Fibroblast of skin of right quadriceps (primary cell): Measurements from ENCODE around the gene NELL2.
"Not testable (repeated sequence)": the region's sequence is repeated elsewhere in the genome, so short reads cannot be mapped to it uniquely, and the experiment has no call there.

Source experiments
- DNase-seq: peaks from one replicate; pipeline ENCODE4 v3.0.0-alpha.2; 2013

The NELL2 gene

DNA sequence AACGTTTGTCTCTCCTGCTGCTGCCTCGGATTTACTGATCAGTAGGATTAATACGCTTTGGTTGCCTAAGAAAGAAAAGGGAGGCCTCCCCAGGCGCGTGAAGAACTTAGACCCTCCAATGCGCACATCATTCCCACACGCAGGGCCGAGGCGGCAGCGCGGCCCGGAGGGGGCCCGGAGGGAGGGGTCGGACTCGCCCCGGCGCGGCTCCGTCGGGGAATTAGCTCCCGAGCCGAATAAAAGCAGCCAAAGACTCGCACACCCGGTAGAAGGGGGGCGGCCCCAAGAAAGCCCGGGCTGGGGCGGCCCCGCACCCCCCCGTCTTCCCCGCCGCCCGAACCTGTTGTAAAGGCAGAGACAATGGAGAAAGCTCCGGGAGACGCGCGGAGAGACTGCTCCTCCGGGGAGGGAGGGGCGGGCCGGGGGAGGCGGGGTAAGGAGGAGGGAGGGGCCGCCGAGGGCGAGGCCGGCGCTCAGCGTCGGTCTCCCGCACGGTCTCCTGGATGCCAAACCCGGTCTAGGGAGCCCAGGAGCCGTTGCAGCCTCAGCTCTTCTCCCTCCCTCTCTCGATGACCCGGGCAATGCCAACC is at the start of gene NELL2:
TSS of gene NELL2 (minus strand) at position 362 of the 590 bp plus-strand sequence. CDS start 446 bp downstream, outside the sequence.
- peak; percentile 10 for DNase-seq

DNA sequence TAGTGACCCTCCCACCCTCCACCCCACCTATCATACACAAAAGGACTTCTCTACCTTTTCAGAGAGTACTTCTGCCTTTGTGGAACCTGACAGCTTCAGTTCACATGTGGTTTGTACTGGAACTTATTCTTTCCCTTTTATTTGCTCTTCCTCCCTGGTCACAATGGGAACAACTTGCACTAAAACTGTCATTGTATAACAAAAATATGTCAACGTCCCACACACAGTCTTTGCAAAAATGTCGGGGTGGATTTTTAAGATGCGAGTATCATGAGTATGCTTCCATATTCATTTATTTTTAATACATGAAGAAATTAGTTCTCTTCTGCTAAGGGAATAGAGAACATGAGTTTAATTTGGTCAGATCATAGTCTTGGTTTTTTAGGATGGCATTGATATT is 45.6 kb upstream of the NELL2 start:
- no peak for DNase-seq

DNA sequence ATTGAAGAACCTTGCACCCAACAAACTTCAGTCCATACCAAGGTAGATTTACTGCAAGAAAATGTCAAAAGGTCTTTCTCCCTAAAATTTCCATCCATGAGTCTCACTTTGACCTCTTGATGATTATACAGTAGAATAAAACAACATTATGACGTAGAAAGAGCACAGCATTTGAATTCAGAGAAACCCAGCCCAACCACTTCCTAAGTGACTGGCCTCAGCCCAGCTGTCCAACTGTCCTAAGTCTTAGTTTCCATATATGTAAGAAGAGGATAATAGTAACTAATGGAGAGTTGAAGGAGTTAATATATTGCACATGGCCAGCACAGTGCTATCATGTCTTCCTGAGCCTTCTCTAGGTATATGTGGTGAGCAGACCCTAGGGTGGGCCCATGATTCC is 41.0 kb upstream of the NELL2 start:
- DNase-seq = no peak

DNA sequence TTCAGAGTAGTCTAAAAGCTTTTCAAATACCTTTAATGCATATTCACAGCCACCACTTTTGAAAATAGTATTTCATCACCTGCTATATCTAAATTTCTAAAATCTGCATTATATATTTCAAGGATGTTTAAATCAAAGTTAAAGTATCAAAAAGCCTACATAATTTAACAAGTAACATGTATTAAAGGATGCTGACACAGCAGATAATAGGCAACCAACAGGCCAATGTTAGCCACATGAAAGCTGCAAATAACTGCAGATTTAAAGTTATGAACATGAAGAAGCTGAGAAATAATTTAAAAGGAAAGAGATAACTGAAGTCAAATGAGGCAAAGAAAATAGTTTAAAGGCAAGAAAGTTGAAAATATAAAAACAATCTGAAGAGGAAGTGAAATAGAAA is 39.8 kb upstream of the NELL2 start:
- DNase-seq = no peak

DNA sequence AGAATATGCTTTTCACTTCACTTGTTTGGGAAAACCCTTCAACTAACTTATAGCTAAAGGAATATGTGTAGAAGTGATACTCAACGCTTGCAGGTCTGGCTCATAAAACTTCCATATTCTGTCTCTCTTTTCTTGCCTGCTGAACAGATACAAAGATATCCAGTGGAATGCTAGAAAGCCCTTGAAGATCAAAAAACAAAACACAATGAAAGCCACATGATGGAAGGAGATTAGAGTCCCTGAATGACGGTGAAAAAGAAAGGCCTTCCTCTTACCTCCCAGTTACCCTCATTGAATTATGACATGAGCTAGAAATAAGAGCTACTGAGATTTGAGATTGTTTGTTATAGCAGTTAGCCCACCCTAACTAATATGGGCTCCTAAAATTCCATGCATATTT is 28.2 kb upstream of the NELL2 start:
- DNase-seq = no peak

DNA sequence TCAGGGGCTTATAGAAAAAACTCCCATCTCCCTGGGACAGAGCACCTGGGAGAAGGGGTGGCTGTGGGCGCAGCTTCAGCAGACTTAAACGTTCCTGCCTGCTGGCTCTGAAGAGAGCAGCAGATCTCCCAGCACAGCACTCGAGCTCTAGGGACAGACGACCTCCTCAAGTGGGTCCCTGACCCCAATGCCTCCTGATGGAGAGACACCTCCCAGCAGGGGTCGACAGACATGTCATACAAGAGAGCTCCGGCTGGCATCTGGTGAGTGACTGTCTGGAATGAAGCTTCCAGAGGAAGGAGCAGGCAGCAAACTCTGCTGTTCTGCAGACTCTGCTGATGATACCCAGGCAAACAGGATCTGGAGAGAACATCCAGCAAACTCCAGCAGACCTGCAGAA is 22.0 kb upstream of the NELL2 start:
- not testable (repeated sequence) for DNase-seq

DNA sequence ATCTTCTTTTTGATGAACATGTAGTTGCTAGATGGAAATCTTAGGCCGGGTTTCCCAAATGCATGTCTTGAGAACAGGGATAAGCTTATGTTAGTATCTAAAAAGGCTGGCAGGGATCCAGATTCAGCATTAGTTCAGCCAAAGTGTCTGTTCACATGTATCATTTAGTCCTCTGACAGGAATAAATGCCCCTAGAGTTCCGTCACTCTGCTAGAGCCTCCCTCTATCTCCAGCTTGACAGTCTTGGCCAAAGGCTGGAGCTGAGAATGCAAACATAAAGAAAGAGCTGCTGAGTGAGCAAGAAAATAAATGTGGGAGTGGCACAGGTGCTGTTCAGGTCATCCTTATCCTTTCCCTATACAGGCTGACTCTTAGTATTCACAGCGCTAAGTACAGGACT is 13.8 kb upstream of the NELL2 start:
- no peak for DNase-seq

DNA sequence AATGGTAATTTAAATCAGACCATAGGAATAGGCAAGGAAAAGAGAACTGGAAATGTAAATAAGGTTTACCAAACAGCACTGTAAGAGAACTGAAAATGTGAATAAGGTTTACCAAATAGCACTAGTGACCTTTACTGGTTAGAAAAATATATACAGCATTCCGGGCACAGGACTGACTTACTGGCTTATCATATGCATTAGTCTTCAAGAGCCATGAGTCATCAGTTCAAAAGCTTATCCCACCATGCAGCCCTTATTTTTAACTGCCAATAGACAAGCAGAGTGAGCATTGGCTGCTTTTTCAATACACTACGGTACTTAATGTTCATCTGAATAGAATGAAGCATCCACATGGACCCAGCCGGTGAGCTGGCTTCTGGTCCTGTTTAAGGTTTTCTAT is 13.0 kb upstream of the NELL2 start:
- DNase-seq = no peak

DNA sequence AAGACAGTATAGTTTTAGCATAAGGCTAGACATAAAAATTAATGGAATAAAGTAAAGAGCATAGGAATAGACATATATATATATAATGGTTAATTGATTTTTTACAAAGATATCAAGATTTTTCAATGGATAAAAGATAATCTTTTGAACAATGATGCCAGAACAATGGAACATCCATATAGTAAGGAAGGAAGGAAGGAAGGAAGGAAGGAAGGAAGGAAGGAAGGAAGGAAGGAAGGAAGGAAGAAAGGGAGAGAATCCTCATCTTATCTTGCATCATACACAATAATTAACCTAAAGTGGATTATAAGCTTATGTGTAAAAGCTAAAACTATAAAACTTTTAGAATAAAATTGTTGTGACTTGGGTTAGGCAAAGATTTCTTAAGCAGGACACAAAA is 9.8 kb upstream of the NELL2 start:
- DNase-seq = no peak

DNA sequence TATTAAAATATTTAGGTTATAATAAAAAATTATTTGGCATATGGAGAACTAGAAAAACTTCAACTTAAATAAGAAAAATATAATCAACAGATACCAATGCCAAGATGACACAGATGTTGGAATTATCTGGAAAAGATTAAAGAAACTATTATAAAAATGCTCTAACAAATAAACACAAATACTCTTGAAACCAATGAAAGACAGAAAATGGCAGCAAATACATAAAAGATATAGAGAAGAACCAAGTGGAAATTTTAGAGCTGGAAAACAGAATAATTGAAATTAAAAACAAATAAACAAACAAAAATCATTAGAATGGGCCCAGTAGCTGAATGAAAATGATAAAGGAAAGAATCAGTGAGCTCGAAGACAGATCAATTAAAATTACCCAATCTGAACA is 5.1 kb upstream of the NELL2 start:
- no peak for DNase-seq

DNA sequence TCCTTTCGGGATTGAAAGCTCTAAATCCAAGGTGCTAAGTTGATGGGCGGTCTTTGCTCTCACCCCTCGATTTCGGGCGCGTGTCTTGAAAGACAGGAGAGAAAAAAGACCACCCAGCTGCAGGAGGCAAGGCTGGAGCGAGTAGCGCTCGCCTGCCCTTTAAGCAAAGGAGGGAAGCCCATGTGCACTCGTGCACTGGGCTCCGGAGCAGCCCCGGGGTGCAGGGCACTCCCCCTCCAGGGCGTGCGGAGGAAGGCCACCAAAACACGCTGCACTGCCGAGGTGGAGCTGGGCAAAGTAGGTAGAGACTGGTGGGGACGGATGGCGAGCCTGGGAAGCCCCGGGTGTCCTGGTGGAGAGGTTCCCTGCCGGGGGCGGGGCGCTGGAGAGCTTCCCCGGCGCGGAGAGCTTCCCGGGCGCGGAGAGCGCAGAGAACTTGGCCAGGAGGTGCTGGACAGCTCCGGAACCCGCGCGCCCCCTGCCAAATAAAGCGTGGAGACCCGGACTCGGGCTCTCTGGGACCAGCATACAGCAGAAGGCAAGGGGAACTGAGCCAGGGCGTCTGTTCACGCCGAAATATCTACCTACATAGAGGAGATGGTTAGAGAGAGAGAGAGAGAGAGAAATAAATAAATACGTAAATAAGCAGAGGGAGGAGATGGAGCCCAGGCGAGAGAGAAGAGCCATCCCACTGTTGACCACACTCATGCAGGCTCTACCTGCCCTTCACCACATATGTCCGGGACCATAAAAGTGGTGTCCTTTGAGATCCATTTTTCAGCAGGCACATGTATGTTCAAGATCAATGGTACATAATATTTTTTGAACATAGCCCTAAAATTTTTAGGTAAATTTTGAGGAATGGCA is 662 bp upstream of the NELL2 start:
- peak; percentile 17 for DNase-seq

DNA sequence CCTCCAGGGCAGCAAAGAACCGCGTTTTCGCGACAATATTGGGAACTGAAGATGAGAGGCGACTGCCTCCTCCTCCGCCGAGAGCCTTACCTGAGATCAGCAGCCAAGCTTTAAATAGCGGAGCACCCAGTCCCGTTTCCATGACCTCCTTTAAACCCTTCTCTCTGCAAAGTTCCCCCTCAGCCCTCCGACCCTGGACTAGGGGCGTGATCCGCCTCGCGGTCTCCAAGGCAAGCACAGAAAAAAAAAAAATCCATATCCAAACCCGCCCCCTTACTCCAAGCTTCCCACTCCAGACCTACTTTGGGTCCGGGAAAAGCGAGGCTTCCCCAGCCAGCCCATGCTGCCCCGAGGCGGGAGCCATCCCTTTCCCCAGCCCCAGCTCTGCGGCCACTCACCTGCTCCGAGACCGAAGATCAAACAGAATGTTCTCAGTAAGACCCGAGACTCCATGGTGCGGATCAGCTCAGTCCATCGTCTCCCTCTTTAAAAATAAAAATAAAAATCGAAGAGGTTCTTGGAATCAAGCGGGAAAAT is 630 bp downstream of the NELL2 start:
- no peak for DNase-seq

DNA sequence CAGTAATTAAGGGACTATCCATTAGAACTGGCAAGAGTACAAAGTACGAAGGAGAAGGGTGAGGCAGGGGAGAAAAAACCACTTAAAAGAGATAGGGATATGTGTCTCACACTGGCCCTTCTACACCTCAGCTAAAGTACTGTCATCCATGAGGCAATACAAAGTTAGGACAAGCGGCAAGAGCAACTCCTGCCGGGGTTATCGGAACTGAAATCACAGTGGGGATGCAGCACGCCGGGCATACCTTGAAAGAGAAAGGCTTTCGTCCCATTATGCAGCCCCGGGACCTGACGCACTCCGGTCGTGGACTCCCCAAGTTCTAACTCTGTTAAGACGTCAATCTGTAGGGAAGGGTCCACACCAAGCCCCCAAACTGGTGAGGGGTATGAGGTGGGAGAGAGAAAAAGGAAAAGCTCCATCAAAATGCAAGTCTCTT is 1.1 kb downstream of the NELL2 start:
- no peak for DNase-seq

DNA sequence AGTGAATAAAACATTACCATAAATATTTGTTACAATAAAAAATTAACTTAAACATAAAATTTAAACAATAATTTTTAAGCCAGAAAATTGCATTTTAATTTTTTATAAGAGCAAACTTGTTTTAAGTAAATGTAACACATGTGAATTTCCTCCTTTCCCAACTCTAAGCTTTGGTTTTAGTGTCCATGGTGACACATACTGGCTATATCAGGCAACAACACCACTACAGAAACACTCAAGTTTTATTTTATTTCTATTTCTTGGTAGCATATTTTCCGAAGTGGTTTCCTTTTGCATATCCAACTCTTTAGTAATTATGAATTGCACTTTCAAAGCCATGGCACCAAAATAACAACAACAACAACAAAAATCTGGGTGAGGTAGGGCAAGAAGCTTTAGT is 2.2 kb downstream of the NELL2 start:
- peak; percentile 3 for DNase-seq

DNA sequence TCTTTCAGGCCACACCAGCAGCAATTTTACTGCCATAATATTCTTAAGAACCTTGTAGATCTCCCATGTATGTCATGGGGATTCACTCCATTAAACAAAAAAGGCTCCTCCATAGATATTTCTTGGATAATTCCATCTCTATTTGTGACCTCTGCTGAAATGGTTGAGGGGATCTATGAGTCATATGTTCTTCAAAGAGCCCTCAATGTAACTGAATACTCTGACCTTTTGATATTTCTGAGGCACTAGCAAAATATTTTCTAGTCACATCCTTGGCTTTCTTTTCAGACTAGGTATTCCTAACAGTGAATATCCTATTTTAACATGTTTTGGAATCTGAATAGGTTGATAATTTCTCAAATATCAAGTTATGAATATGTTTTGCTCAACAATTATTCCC is 6.6 kb downstream of the NELL2 start:
- no peak for DNase-seq

DNA sequence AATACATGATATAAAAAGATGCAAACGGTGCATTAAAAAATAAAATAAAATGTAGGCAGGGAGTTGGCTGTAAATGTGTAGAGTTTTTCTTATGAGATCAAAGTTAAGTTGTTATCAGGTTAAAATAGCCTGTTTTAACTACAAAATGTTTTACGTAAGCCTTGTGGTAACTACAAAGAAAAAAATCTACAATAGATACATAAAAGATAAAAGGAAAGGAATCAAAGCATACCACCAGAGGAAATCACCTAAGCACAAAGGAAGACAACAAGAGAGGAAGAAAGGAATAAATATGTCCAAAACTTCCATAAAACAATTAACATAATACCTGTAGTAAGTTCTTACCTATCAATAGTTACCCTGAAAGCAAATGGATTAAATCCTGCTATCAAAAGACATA is 12.2 kb downstream of the NELL2 start:
- no peak for DNase-seq

DNA sequence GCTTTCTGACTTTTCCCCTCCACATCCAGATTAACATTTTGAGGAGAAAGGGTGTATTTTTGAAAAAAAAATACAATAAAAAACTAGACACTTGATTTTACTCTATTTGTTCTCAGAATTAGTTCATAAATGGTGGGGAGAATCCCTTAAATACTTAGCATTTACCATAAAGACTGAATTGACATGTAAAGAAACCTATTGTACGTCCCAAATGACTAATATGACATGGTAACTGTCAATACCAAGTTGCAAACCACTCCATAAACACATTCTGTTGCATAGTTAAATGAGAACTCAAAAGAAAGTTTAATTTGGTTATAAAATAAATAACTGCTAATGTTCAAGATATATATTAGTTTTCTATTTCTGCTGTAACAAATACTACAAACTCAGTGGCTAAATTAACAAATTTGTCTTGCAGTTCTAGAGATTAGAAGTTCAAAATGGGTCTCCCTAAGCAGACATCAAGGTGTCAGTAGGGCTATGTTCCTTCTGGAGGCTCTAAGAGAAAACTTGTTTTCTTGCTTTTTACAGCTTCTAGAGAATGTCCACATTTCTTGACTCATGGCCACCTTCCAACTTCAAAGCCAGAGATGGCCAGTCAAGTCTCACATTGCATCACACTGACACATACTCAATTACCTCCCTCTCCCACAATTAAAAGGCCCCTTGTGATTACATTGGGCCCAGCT is 16.0 kb downstream of the NELL2 start:
- no peak for DNase-seq

DNA sequence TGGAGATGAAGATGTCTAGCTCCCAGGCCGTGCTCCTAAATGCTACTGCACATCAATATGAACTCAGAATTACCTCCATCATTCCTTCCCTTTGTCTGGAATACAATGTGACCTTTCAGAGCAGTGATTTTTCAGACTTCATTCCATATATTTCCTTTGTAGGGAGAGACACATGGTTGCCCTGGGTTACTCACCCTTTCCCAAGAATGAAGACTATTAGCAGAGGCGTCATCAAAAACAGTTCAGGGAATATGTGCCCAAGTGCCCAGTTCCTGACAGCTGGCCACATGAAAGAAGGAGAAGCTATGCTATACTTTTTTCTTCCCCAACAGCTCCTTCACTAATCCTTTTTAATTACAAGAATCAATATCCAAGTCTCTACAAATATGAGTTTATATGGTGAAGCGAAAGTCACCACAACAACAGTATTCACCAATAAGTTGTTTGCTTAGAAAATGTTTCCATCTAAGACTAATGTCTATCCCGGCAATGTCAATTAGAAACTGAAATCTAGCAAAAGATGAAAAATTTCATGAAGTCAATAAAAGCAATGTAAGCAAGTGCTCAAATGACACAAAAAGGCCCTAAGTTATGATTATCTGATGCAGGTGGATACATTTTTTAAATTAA is 17.8 kb downstream of the NELL2 start:
- no peak for DNase-seq

DNA sequence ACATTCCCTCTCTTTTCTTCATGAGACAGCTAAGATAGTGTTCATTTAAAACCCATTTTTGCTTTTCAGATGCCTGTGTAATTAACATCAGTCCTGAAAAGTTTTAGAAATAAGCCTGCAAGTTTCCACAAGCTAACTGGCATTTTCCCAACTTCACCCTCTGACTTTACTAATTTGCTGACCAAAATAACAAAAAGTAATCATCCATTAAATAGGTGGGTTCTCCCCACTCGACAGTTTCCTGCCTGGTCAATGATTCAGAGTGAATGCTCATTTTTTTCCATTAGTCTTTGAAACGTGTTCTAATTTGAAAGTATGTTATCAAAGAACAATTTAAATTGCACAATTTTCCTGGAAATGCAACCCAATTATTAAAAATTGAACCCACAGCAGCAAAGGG is 23.6 kb downstream of the NELL2 start:
- DNase-seq = no peak

DNA sequence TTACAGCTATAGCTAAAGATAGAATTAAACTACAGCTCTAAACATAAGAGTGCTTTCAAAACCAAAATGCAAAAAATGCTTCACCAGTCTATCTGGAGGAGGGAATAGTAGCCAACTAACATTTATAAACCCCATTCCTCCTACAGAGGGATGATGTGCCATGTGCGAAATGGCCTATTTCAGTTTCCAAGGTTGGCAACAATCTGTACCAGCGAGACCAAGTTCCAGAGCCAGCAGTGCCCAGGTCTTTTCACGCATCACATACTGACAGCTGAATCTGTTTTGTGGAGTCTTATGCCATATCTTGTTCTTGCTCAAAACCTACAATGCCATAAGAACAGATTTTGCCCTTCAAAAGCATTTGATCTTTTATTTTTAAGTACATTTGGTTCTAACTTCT is 24.5 kb downstream of the NELL2 start:
- DNase-seq = no peak

DNA sequence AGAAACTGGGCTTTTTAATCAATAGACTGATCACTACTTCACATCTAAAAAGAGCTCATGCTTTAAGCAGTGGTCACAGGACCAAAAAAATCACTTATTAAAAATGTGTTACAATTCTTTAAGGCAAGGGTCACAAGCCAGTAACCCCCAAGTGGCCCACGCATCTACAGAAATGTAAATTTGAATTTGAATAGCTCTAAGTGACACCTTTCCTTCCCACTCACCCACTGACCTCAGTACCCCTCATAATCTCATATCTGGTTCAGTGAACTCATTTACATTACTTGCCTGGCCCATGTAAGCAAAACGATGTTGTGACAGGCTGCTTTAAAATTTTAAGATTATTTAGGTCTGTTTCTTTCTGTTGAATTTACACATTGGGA is 27.4 kb downstream of the NELL2 start:
- DNase-seq = no peak

DNA sequence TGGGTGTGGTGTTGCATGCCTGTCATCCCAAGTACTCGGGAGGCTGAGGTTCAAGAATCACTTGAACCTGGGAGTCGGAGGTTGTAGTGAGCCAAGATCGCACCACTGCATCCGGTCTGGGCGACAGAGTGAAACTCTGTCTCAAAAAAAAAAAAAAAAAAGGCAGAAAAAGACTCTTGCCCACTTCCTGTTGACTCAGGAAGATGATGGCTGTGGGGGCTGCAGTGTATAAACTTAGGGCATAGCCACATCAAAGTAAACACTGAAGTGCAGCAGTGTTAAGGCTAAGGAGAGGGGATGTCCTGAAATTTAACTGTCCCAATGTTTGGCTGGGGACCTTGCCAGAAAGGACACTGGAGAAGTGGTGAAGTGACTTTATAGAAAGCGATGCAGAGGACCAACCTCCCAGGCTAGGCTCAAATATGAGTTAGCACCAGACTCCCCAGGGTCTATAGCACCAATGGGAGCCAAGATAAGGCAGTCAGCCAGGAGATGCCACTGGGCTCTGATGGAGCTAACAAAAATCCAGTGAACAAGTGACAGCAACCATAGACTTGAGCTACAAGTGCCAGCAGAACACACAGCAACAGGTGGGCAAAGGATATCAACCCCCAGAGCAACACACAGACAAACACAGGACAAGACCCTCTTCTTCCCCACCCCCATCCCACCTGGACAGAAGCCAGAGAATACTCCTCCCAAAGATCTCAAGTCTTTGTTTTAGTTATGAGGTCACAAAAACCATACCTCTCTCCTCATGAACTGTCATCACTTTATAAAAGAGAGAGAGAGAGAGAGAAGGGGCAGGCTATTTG is 28.0 kb downstream of the NELL2 start:
- DNase-seq = no peak
